HG02623 (cell line): ENCODE data around the gene SARS1.
"Not testable (repeated sequence)": the region's sequence is repeated elsewhere in the genome, so short reads cannot be mapped to it uniquely, and the experiment has no call there.

Experiments
- ATAC-seq: cut with Tn5 transposase; IDR thresholded peaks from one replicate; pipeline ENCODE4 v1.9.1; 2021; ENCODE audit warnings: moderate library complexity; ENCODE audit not compliant: unreplicated experiment

Gene SARS1

DNA sequence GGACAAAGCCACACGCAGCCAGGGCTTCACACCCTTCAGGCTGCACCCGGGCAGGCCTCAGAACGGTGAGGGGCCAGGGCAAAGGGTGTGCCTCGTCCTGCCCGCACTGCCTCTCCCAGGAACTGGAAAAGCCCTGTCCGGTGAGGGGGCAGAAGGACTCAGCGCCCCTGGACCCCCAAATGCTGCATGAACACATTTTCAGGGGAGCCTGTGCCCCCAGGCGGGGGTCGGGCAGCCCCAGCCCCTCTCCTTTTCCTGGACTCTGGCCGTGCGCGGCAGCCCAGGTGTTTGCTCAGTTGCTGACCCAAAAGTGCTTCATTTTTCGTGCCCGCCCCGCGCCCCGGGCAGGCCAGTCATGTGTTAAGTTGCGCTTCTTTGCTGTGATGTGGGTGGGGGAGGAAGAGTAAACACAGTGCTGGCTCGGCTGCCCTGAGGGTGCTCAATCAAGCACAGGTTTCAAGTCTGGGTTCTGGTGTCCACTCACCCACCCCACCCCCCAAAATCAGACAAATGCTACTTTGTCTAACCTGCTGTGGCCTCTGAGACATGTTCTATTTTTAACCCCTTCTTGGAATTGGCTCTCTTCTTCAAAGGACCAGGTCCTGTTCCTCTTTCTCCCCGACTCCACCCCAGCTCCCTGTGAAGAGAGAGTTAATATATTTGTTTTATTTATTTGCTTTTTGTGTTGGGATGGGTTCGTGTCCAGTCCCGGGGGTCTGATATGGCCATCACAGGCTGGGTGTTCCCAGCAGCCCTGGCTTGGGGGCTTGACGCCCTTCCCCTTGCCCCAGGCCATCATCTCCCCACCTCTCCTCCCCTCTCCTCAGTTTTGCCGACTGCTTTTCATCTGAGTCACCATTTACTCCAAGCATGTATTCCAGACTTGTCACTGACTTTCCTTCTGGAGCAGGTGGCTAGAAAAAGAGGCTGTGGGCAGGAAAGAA lies 61.1 kb downstream of the SARS1 start:
- no peak for ATAC-seq

DNA sequence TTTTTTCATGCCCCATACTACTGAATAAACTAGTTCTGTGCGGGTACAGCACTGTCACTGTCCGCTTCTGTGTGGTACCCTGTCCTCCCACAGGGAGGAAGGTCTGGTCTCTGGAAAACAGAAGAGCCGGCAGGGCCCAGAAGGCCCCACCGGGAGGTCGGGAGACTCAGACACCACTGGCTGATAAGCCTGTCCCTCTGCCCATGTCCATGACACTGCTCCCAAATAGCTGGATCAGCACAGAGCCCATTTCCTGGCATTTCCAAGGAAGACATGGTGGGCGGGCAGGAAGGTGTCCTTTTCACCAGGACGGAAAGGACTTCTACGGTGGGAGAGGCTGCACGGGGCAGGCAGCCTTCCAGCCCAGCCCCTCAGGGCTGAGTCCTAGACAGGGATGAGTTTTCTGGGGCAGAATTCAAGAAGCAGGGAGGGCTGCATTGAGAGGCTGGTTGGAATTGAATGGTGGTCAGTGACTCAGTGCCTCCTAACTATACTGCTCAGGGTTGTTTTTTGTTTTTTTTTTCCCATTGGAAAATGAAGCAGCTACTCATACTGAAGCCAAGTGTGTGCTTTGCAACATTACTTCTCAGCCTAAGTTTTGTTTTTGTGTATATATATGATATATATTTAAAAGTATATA lies 62.1 kb downstream of the SARS1 start:
- no peak for ATAC-seq

DNA sequence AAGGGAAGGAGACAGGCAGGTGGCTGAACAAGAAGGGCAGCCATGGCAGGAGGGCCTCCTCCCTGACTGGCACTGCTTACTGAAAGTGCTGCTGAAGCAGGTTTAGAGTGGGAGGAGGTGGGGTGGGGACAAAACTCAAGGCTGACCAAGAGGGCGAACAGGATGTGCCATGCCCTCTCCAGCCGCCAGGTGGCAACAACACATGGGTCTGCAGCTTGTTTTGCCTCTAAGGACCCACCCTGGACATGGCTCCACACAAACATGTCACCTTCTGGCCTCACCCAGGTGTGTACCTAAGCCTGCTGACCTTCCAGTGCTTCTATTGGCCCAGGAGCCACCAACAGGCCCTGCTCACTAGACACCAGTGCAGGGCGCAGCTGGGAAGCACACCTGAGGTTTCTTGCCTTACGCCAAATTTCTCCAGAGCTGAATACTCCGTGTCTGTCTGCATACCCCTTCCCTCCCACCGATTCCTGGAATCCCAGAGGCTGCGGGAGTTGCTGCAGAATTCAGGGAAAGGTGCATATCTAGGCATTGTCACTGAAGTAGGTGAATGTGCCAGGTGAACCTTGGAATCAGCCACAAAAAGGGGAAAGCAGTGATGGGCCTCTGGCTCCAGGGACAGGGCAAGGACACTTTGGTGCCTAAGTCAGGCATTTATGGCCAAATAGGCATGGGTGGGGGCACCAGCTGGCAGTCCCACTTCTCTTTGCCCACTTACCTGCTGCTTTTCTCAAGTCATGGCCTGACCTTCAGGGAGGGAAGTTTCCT lies 63.9 kb downstream of the SARS1 start:
- no peak for ATAC-seq

DNA sequence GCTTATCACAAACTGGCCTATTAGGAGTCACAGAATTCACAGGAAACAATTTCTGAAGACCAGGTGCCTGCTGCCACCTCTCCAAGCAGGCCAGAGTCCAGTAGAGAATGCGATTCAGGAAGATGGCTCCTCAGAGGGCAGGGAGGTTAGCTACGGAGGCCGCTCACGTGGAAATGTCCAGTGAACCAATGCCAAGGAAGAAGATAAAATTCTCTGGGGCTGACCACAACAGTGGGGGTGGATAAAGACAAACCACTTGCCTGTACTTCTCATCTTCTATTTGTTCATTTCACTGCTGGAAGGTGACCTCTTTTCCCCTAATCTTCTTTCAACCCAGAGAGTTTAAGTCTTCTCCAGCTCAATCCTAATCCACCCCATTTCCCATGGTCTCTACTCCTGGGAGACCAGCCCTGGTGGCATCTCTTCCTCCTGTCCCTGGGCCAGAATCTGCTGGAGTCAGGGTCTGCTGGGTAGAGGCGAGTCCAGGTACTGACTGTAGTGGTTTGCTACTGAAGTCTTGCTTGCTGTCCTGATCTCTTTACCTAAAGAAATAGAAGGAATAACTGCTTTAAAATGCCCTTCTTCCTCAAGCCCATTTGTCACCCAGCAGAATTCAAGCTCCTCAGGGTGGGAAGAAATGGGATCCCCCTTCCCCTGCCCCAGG lies 66.0 kb downstream of the SARS1 start:
- ATAC-seq: no peak

DNA sequence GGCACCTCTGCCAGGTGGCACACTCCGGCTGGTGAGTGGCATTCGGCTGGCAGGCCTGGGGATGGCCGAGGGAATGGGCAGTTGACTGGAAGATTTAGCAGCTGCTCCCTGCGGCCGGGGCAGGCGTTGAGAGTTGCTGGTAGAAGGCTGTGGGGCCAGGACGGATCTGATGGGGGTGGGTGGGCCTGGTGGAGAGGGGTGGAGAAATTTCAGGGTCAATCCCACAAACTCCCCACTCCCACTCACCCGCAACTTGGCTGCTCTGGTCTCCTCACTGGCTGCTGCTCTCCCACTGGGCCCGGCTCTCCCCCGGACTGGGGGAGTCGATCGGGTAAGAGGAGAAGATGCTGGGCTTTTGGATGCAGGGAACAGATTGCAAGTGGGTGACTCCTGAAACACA lies 67.1 kb downstream of the SARS1 start:
- no peak for ATAC-seq

DNA sequence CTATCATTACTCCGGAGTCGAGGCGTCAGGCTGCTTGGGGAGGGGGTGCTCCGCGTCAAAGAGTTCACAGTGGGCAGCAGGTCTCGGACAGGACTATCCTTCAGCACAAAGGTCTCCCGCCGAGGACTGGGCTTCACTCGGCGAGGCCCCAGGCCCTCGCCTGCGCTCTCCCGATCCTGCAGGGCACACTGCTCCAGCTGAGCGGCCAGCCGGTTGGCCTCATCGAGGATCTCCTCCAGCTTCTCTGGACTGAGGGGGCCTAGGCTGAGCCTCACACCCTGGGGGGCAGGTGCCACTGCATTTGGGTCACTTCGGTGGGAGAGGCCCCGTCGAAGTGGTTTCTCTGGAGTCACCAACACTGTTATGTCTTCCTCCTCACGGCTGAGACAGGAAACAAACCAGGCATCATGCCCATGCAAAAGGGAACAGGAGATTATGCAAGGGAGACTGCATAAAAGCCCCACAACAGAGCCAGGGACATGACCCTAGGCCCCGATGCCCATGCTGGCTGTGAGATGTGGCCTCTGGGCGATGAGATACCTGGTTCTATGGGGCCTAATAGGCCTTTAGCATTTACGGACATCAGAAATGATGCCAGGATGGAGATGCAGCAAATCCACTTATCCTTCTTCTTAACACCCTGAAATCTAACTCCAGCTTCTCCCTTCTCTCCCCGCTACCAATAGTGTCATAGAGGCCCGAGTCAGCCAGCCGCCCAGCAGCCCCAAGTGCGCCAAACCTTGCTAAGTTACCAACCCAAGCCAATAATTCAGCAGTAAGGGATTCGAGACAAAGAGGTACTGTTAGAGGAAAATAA lies 68.2 kb downstream of the SARS1 start:
- no peak for ATAC-seq

DNA sequence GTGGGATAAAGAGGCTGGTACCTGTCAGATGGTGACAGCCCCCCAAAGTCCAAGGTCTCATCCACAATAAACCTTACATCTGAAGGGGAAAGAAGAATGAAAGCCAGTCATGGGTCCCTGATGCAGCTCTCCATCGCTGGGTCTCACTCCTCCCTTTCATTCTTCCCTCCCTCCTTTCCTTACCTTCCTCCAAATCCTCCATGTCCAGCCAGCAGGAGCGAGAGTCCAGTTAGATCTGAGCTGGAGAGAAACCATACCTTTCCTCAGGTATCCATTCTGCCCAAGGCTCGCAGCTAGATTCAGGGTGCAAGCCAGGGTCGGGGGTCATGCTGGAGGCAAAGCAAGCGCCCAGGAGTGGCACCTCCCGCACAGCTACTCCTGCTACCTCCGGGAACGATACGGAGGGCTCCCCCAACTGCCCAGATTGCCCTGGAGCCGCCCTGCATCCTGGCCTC lies 68.8 kb downstream of the SARS1 start:
- ATAC-seq: no peak

DNA sequence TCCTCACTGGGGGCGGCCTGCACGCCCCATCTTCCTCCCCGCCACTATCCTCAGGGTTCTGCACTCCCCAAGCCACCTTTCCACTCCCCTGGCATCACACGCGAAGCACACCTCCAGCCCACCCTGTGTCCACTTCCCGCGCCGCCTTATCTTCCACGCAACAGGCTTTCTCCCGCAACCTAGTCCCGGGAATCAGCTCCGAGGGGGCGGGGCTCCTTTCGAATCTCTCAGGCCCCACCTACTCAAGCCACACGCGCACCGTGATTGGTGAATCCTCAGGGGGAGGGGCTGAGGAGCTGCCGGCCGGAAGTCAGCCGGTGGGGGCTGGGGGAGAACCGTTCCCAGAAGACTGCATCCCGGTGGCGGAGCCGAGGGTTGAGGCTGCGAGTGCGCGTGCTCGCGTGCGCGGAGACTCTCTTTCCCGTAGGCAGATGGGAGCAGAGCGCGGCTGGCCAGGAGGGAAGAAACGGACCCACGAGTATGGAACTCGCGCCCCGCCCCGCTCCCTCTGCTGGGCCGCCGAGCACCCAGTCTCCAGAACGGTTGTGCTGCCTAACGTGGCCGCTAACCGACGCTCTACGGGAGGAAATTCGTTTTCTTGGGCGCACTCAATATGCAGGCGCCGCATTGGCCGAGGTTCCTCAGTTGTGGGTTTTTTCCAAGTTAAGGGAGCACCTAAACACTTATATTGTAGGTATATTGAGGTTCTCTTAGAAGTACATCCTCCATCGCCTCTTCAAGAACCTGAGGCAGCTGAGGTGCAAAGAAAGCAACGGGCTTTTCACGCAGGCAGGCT lies 69.4 kb downstream of the SARS1 start, which contains the start of gene PSRC1:
PSRC1 (minus strand) TSS at position 194 of the 796 bp plus-strand sequence.
- ATAC-seq: peak; percentile 96

DNA sequence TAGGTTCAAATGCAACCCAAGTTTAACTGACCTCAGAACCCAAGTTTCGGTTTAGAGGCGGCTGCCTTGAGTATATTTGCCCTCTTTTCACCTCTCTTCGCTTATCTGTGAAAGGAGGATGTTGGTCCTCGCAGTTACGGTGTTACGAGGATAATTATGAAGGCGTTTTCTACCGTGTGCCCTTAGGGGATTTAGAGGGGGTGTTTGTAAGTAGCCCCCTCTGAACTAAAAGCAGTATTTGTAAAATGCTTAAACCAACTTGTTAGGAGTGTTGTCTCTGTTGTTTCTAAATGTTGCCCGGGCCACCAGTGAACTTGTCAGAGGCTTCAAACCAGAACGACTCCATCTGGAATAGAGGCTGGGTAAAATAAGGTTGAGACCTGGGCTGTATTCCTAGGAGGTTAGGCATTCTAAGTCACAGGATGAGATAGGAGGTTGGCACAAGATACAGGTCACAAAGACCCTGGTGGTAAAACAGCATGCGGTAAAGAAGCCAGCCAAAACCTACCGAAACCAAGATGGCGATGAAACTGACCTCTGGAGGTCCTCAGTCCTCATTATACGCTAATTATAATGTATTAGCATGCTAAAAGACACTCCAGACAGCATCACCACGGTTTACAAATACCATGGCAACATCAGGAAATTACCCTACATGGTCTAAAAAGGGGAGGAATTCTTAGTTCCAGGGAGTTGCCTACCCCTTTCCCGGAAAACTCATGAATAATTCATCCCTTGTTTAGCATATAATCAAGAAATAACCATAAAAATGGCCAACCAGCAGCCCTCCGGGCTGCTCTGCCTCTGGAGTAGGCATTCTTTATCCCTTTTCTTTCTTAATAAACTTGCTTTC lies 70.3 kb downstream of the SARS1 start:
- peak; percentile 2 for ATAC-seq

DNA sequence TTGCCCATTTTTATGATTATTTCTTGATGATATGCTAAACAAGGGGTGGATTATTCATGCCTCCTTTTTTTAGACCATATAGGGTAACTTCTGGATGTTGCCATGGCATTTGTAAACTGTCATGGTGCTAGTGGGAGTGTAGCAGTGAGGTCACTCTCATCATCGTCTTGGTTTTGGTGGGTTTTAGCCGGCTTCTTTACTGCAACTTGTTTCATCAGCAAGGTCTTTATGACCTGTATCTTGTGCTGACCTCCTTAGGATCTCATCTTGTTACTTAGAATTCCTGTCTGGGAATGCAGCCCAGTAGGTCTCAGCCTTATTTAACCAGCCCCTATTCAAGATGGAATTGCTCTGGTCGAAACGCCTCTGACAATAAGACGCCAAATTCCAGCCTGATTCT lies 73.0 kb downstream of the SARS1 start:
- ATAC-seq: not testable (repeated sequence)
